COR-L47 (cell line): Measurements from ENCODE around the gene ABHD15.

Experiments used
- DNase-seq: peaks from one replicate; lab custom pipeline; 2025; lab: John Stamatoyannopoulos, UW

The ABHD15 gene, protein sequence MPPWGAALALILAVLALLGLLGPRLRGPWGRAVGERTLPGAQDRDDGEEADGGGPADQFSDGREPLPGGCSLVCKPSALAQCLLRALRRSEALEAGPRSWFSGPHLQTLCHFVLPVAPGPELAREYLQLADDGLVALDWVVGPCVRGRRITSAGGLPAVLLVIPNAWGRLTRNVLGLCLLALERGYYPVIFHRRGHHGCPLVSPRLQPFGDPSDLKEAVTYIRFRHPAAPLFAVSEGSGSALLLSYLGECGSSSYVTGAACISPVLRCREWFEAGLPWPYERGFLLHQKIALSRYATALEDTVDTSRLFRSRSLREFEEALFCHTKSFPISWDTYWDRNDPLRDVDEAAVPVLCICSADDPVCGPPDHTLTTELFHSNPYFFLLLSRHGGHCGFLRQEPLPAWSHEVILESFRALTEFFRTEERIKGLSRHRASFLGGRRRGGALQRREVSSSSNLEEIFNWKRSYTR

GRCh38 chr17:29566473-29567303, at the start of gene ABHD15:
Gene ABHD15 (minus strand): TSS chr17:29567037. CDS start chr17:29566966, 71 bp downstream.
- peak; percentile 65 for DNase-seq

DNA sequence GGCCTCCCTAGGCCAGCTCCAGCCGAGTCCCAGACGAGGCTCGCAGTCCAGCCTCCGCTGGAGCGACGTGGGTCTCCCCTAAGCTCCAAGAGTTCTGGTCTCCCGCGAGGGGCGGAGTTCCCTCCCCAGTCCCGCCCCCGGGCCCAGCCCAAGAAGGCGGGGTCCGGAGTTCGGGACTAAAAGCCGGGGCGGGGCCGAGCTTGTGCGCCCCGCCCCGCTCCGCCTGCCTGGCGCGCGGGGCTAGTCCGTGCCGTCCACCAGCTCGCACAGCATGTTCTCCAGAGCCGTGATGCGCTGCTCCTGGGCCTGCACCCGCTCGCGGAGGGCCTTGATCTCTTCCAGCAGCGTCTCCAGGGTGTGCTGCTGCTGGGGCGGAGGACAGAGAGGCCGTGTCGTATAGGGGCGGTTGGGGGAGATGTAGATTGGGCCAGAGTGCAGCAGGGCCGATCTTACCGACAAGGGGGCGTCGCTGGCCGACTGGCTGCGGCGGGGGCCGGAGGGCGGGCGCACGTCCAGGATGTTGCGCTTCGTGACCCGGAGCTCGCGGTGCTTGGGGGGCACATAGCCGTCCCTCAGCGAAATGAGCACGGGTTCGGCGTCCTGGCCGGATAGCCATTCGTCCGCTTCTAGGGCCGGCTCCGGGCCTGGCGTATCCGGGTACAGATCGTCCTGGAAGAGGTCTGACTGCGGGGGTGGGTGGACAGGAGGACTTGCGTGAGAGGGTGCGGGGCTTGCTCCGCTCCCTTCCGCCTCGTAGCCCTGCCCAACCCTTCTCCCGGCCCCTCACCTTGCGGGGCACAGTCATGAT, 48.9 kb upstream of the ABHD15 start:
- DNase-seq, result peak; percentile 76

DNA sequence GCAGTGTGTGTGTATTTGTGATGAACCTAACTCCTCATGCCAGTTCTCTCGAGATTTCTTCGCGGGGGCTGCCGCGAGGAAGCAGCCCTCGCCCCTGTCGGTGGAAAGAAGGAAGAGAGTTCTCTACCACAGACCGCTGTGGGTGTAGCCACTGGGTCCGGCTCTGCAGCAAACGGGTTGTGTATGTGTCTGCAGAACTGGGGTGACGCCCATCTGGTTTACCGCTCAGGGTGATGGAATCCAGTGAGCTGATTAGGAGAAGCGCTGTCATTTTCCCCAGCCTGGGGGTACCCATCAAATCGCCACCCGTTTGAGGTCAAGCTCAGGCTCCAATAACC, 48.2 kb upstream of the ABHD15 start:
- no peak for DNase-seq

DNA sequence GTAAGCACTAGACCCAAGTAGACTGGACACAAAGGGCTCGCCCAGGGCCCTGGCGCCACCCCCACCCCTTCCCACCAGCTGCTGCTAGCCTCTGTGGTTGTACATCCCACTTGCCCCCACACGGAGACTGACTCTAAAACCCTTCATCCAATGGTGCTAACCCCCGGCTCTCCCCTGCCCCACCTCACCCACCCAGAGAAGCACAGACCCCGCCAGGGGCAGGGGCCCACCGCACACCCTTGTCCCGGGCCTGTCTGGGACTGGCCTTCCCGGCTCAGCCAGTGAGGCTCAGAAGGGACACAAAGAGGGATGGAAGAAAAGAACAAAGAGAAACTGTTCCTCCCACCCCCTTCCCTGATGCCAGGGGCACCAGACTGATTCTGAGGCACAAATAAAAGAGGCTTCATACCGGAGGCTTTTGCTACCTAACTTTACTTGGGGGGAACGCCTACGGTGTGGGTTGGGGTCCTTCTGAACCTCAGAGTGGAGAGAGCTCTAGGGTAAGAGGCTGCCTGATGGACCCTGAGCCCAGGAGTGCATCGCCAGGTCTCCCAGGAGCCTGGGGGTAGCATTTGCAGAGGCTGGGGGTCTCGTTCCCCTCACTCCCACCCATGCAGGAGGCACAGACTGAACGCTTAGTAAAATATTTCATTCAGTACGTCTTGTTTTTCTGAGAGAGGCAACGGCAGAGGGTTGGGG, 47.7 kb upstream of the ABHD15 start:
- DNase-seq, result no peak

DNA sequence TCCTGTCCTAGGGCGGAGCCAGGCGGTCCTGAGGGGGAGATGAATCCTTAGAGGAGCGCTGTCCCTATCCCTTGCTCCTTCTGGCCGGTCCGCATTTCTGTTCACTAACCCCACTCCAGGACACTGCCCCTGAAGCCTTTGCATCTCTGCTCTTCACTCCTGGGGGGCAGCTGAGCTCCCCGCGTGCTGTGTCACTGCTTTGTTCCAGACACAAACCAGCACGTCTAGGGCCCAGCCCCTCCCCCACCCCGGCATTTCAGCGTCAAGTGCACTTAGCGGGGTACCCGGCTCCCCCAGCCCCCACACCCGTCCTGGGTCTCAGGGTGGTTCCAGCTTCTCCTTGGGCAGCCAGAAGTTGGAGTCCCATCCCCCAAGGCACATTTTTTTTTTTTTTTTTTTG, 47.0 kb upstream of the ABHD15 start:
- no peak for DNase-seq

DNA sequence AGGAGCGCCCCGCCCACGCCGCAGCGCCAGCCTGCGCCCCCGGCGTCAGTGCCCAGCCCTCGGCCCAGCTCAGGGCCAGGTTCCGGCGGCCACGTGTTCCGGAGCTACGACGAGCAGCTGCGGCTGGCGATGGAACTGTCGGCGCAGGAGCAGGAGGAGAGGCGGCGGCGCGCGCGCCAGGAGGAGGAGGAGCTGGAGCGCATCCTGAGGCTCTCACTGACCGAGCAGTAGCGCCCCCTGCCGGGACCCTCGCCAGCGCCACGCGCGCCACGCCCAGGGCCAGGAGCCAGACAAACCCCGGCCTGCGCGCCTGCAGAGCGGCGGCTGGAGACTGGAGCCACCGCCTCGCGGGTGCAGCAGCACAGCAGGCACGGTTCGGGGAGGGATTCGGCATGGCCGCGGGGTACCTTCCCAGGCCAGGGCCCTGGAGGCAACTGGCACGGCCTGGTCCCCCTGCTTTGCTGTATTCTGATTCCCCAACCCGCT, 46.6 kb upstream of the ABHD15 start:
- no peak for DNase-seq

- DNase-seq, result no peak
Measured at GRCh38 chr17:29612404-29613280, 45.8 kb upstream of the ABHD15 start.

DNA sequence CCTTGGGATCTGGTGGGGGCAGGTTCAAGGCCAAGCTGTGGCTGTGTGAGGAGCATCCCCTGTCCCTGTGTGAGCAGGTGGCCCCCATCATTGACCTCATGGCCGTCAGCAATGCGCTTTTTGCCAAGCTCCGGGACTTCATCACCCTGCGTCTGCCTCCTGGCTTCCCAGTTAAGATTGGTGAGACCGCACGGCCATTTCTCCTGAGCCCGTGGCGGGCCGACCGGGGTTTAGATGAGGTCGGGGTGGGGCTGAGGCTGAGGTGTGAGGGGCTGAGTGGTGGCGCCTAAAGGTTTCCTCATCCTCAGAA, 45.2 kb upstream of the ABHD15 start:
- DNase-seq, result no peak

- no peak for DNase-seq
Measured at GRCh38 chr17:29611351-29612093, 44.7 kb upstream of the ABHD15 start.

- no peak for DNase-seq
Measured at GRCh38 chr17:29610395-29610794, 43.6 kb upstream of the ABHD15 start.

DNA sequence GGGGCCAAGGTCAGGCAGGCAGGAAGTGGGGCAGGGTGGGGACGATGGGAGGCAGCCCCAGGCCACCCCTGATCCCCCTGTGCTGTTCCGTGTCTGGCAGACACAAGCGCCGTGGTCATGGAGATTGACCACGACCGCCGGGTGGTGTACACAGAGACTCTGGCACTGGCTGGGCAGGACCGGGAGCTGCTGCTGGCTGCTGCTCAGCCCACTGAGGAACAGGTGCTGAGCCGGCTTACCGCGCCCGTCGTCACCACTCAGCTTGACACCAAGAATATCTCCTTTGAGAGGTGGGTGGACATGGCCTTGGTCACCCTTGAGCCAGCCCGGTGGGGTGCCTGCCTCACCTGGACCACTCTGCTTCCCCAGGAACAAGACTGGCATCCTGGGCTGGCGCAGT, 42.1 kb upstream of the ABHD15 start:
- no peak for DNase-seq

GRCh38 chr17:29607557-29608195, 40.8 kb upstream of the ABHD15 start:
- DNase-seq, result no peak

DNA sequence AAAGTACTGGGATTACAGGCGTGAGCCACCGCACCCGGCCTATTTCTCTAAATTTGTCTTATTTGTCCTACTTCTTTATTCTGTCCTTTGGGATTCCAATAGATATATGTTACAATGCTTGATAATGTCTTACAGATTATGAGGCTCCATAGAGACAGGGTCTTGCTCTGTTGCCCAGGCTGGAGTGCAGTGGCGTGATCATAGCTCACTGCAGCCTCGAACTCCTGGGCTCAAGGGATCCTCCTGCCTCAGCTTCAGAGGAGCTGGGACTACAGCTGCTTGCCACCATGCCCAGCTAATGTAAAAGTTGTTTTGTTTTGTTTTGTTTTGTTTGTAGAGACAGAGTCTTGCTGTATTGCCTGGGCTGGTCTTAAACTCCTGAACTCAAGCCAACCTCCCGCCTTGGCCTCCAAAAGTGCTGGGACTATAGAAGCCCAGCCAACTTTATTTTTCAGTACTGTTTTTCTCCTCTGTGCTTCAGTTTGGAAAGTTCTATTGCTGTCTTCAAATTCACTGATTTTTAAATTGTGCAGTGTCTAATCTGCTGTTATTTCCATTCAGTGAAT, 36.4 kb upstream of the ABHD15 start:
- DNase-seq, result no peak

- no peak for DNase-seq
Measured at GRCh38 chr17:29597361-29598172, 30.7 kb upstream of the ABHD15 start.

DNA sequence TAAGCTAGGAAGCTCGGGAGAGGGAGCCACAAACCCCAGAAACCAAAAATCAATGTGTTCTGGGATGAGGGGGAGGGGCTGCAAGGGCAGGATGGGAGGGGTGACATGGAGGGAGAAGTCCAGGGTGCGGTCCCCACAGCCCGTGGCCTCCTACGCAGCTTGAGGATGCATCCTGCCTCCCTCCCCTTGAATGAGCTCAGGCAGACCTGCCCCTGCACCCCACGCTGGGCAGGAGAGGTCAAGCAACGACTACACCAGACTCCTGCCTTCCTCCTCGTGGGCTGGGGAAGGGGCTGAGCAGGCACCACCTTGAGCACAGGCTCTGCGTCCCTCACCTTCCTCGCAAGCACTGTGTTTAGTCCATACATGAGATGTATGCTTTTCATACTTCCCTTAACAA, 30.0 kb upstream of the ABHD15 start:
- no peak for DNase-seq

- no peak for DNase-seq
Measured at GRCh38 chr17:29595943-29596774, 29.3 kb upstream of the ABHD15 start.
